ENCODE measurements around the gene EPB41.

EPB41 gene

DNA sequence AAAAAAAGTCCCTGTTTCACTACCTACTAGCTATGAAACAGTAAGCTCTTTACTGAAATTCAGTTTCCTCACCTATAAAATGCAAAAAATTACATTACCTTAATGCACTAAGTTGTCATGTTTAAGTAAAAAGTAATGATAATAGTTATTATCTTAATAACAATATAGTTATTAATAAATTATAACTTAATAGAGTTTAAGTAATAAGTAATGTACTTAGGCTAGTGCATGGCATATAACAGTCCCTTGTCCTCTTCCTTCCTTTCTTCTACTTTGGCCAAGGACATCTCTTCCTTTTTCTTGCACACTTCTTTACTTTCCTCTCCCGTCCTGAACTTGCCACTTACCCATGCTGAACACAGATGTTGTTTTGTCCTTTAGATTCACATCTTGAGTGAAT, 200.3 kb downstream of the EPB41 start:
- TF ChIP-seq SIN3A (IDR thresholded peaks at IDR 0.05; ENCODE audit: borderline replicate concordance, insufficient read depth, low read length) (no peak), TAF1 (IDR thresholded peaks at IDR 0.05; ENCODE audit: borderline replicate concordance, insufficient read depth, low read length) (no peak), FOXP2 (optimal IDR thresholded peaks at IDR 0.05; ENCODE audit: borderline replicate concordance, extremely low read depth, extremely low read length, insufficient read depth) (no peak), REST (IDR thresholded peaks at IDR 0.05; ENCODE audit: insufficient read depth in 1 of 2, low read depth in 2 of 2, low read length in 2 of 2) (no peak), POLR2AphosphoS5 (IDR thresholded peaks at IDR 0.05; ENCODE audit: low read depth, low read length) (no peak)

DNA sequence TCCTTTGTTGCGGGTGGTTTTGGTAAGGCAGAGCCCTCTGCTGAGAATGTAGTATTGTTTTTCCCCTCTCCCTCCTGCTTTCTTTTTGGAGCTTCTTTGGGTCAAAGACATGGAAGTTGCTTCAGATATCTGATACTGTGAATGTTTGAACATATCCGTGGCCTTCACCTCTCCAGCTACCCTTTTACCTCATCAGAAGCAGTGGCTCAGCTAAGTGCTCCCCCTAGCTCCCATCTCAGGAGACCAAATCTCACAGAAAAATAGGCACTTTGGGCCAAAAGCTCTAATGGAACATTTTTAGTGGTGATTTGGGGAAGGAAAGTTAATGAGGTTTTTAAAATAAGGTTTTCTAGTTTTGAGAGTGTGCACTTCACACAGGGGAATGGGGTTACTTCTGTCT, 203.0 kb downstream of the EPB41 start:
- TF ChIP-seq POLR2AphosphoS5 (IDR thresholded peaks at IDR 0.05; ENCODE audit: low read depth, low read length) (no peak), REST (IDR thresholded peaks at IDR 0.05; ENCODE audit: insufficient read depth in 1 of 2, low read depth in 2 of 2, low read length in 2 of 2) (no peak), TAF1 (IDR thresholded peaks at IDR 0.05; ENCODE audit: borderline replicate concordance, insufficient read depth, low read length) (no peak), FOXP2 (optimal IDR thresholded peaks at IDR 0.05; ENCODE audit: borderline replicate concordance, extremely low read depth, extremely low read length, insufficient read depth) (no peak), SIN3A (IDR thresholded peaks at IDR 0.05; ENCODE audit: borderline replicate concordance, insufficient read depth, low read length) (no peak)

GRCh38 chr1:29119121-29119929, 205.0 kb downstream of the EPB41 start:
- no peak for TF ChIP-seq TAF1 (IDR thresholded peaks at IDR 0.05; ENCODE audit: borderline replicate concordance, insufficient read depth, low read length)
- no peak for TF ChIP-seq POLR2AphosphoS5 (IDR thresholded peaks at IDR 0.05; ENCODE audit: low read depth, low read length)
- TF ChIP-seq REST (IDR thresholded peaks at IDR 0.05; ENCODE audit: insufficient read depth in 1 of 2, low read depth in 2 of 2, low read length in 2 of 2), result no peak
- no peak for TF ChIP-seq SIN3A (IDR thresholded peaks at IDR 0.05; ENCODE audit: borderline replicate concordance, insufficient read depth, low read length)
- TF ChIP-seq FOXP2 (optimal IDR thresholded peaks at IDR 0.05; ENCODE audit: borderline replicate concordance, extremely low read depth, extremely low read length, insufficient read depth), result no peak

DNA sequence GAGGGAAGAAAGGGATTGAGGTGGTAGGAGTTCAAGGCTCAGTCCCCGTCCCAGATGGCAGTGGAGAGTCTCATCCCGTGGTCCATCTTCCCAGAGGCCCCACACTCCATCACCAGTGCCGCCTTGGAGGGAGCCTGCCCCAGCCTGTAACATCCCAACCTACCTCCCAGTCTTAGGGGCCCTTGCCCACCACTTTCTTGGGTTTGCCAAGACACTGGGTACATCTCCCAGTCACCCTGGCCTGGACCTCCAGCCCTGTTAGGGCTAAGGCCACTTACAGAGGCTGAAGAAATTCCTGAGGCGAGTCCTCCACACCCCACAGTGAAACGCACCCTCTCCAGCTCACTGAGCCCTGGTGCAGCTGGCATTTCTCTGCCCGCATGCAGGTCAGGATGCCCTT, 206.0 kb downstream of the EPB41 start:
- TF ChIP-seq FOXP2 (optimal IDR thresholded peaks at IDR 0.05; ENCODE audit: borderline replicate concordance, extremely low read depth, extremely low read length, insufficient read depth), result no peak
- TF ChIP-seq POLR2AphosphoS5 (IDR thresholded peaks at IDR 0.05; ENCODE audit: low read depth, low read length), result no peak
- TF ChIP-seq SIN3A (IDR thresholded peaks at IDR 0.05; ENCODE audit: borderline replicate concordance, insufficient read depth, low read length), result no peak
- TF ChIP-seq TAF1 (IDR thresholded peaks at IDR 0.05; ENCODE audit: borderline replicate concordance, insufficient read depth, low read length), result no peak
- TF ChIP-seq REST (IDR thresholded peaks at IDR 0.05; ENCODE audit: insufficient read depth in 1 of 2, low read depth in 2 of 2, low read length in 2 of 2), result no peak
